ENCODE measurements around the gene WDR64. TPM values are rescaled to one million over a fixed set of nuclear protein-coding genes. Genes with fewer than 3 reads are reported as not detected.
"Not testable (repeated sequence)": the region's sequence is repeated elsewhere in the genome, so short reads cannot be mapped to it uniquely, and the experiment has no call there.

The WDR64 gene
- total RNA-seq, 1 experiment from 2014 or later: not detected

- DNase-seq: no peak
- Histone ChIP-seq H3K4me3 (ENCODE audit: insufficient read depth, low read depth, low read length) (no peak overlapping the region), H3K27me3 (ENCODE audit: control insufficient read depth, insufficient read depth, low read length) (no peaks in the 10 kb centered on the region), H3K36me3 (replicated peaks; ENCODE audit: control insufficient read depth, insufficient read depth, low read length) (no peaks in the 10 kb centered on the region)
Measured at GRCh38 chr1:241776911-241777310, 124.8 kb downstream of the WDR64 start.

GRCh38 chr1:241778117-241778516 is 126.0 kb downstream of the WDR64 start:
- no peak overlapping the region for H3K4me3 ChIP-seq (ENCODE audit: insufficient read depth, low read depth, low read length)
- H3K27me3 ChIP-seq (ENCODE audit: control insufficient read depth, insufficient read depth, low read length): no peaks in the 10 kb centered on the region
- H3K36me3 ChIP-seq (replicated peaks; ENCODE audit: control insufficient read depth, insufficient read depth, low read length): no peaks in the 10 kb centered on the region
- no peak for DNase-seq

- no peak for DNase-seq
- H3K27me3 ChIP-seq (ENCODE audit: control insufficient read depth, insufficient read depth, low read length): no peaks in the 10 kb centered on the region
- no peaks in the 10 kb centered on the region for H3K36me3 ChIP-seq (replicated peaks; ENCODE audit: control insufficient read depth, insufficient read depth, low read length)
- H3K4me3 ChIP-seq (ENCODE audit: insufficient read depth, low read depth, low read length): no peak overlapping the region
Measured at GRCh38 chr1:241779897-241780296, 127.8 kb downstream of the WDR64 start.

GRCh38 chr1:241782396-241782795 is 130.3 kb downstream of the WDR64 start:
- no peaks in the 10 kb centered on the region for H3K27me3 ChIP-seq (ENCODE audit: control insufficient read depth, insufficient read depth, low read length)
- no peaks in the 10 kb centered on the region for H3K36me3 ChIP-seq (replicated peaks; ENCODE audit: control insufficient read depth, insufficient read depth, low read length)
- H3K4me3 ChIP-seq (ENCODE audit: insufficient read depth, low read depth, low read length): no peak overlapping the region
- no peak for DNase-seq

- Histone ChIP-seq H3K27me3 (ENCODE audit: control insufficient read depth, insufficient read depth, low read length) (no peaks in the 10 kb centered on the region), H3K4me3 (ENCODE audit: insufficient read depth, low read depth, low read length) (no peak overlapping the region), H3K36me3 (replicated peaks; ENCODE audit: control insufficient read depth, insufficient read depth, low read length) (no peaks in the 10 kb centered on the region)
- no peak for DNase-seq
Measured at GRCh38 chr1:241787691-241788090, 135.6 kb downstream of the WDR64 start.

DNA sequence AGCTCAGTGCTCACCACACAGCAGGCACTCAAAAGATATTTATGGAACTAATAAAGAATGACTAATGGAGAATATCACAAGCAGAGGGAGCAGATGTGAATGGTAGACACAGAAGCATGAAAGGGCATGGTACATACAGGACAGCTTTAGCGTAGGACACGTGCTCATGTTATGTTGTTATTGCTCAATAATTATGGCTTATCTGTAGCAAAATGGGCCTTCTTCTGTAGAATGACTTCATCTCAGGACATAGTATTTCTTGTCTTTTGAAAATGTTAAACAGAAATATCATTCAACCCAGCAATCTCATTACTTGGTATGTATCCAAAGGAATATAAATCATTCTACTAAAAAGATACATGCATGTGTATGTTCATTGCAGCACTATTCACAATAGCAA is 137.0 kb downstream of the WDR64 start:
- H3K27me3 ChIP-seq (ENCODE audit: control insufficient read depth, insufficient read depth, low read length): no peaks in the 10 kb centered on the region
- DNase-seq: no peak
- no peaks in the 10 kb centered on the region for H3K36me3 ChIP-seq (replicated peaks; ENCODE audit: control insufficient read depth, insufficient read depth, low read length)
- H3K4me3 ChIP-seq (ENCODE audit: insufficient read depth, low read depth, low read length): no peak overlapping the region

GRCh38 chr1:241799416-241799815 is 147.3 kb downstream of the WDR64 start:
- Histone ChIP-seq H3K27me3 (ENCODE audit: control insufficient read depth, insufficient read depth, low read length) (no peaks in the 10 kb centered on the region), H3K36me3 (replicated peaks; ENCODE audit: control insufficient read depth, insufficient read depth, low read length) (no peaks in the 10 kb centered on the region), H3K4me3 (ENCODE audit: insufficient read depth, low read depth, low read length) (no peak overlapping the region)
- no peak for DNase-seq

DNA sequence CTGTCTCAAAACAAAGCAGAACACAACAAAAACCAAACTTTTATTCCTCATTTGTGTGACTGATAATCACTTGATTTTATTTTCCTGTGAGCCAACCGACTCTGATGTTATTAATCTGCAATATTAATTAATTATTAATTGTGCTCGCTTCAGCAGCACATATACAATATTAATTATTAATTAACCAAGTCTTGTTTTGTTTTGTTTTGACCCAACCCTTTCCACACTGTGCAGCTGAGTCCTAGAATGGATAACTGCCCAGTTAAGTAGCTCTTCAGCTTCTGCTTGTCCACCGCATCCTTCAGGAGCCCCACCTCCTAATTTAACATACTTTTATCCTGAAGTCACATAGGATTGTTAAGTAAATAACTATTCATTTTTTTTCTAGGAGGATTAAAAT is 148.6 kb downstream of the WDR64 start:
- Histone ChIP-seq H3K4me3 (ENCODE audit: insufficient read depth, low read depth, low read length) (no peak overlapping the region), H3K27me3 (ENCODE audit: control insufficient read depth, insufficient read depth, low read length) (no peaks in the 10 kb centered on the region), H3K36me3 (replicated peaks; ENCODE audit: control insufficient read depth, insufficient read depth, low read length) (no peaks in the 10 kb centered on the region)
- no peak for DNase-seq

- Histone ChIP-seq H3K27me3 (ENCODE audit: control insufficient read depth, insufficient read depth, low read length) (no peaks in the 10 kb centered on the region), H3K36me3 (replicated peaks; ENCODE audit: control insufficient read depth, insufficient read depth, low read length) (no peaks in the 10 kb centered on the region), H3K4me3 (ENCODE audit: insufficient read depth, low read depth, low read length) (no peak overlapping the region)
- no peak for DNase-seq
Measured at GRCh38 chr1:241802863-241803262, 150.8 kb downstream of the WDR64 start.

DNA sequence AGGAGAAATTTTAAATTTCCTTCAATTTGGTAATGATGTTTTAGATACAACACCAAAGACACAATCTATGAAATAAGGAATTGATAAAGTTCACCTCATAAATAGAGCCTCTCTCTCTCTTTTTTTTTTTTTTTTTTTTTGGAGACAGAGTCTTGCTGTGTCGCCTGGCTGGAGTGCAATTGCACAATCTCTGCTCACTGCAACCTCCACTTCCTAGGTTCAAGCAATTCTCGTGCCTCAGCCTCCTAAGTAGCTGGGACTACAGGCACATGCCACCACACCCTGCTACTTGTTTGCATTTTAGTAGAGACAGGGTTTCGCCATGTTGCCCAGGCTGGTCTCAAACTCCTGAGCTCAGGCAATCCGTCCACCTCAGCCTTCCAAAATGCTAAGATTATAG is 152.6 kb downstream of the WDR64 start:
- H3K27me3 ChIP-seq (ENCODE audit: control insufficient read depth, insufficient read depth, low read length); H3K4me3 ChIP-seq (ENCODE audit: insufficient read depth, low read depth, low read length); DNase-seq; H3K36me3 ChIP-seq (replicated peaks; ENCODE audit: control insufficient read depth, insufficient read depth, low read length): not testable (repeated sequence)

DNA sequence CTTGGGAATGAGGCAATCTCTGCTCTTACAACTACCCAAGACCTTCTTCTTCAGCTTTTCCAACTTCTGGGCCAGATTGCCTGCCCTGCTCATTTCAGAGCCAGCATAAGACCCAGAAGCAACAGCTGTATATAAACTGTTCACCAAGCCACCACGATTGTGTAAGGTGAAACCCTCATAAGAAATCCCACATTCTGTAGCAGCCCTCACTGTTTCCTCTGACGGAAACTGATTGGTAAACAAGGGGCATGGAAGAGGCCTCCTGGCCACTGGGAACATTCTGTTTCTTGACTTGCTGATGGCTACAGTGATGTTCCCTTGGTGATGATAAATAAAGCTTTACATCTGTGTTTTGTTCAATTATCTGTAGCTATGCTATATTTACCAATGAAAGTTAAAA is 156.2 kb downstream of the WDR64 start:
- H3K36me3 ChIP-seq (replicated peaks; ENCODE audit: control insufficient read depth, insufficient read depth, low read length): no peaks in the 10 kb centered on the region
- DNase-seq: no peak
- no peak overlapping the region for H3K4me3 ChIP-seq (ENCODE audit: insufficient read depth, low read depth, low read length)
- no peaks in the 10 kb centered on the region for H3K27me3 ChIP-seq (ENCODE audit: control insufficient read depth, insufficient read depth, low read length)

DNA sequence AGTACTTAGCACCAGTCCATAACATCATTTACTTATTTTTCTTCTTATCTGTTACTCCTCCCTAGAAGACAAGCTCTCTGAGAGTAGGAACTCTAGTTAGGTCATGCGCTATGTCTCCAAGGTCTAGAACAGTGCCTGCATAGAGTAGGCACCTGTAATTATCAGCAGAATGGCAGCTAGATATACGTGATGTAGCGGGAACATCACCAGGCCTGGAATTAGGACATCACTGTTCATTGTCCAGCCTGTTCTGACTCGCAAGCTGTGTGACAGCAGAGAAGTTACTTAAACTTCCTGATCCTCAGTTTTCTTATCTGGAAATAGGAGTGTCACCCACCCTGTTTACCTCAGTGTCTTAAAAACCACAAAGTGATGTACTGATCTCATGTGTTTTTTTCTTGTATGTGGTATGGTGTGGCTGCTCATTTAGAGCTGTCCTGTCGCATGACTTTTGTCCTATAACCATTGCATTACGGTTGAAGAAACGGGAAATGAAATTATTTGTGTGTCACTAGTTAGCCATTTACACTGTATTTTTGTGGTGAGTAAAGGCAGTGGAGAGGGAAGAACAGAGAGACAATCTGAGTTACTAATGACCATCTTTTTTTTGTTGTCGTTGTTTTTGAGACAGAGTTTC is 158.8 kb downstream of the WDR64 start:
- H3K4me3 ChIP-seq (ENCODE audit: insufficient read depth, low read depth, low read length): no peak overlapping the region
- H3K36me3 ChIP-seq (replicated peaks; ENCODE audit: control insufficient read depth, insufficient read depth, low read length): no peaks in the 10 kb centered on the region
- no peak for DNase-seq
- no peaks in the 10 kb centered on the region for H3K27me3 ChIP-seq (ENCODE audit: control insufficient read depth, insufficient read depth, low read length)

- Histone ChIP-seq H3K27me3 (ENCODE audit: control insufficient read depth, insufficient read depth, low read length) (no peaks in the 10 kb centered on the region), H3K4me3 (ENCODE audit: insufficient read depth, low read depth, low read length) (no peak overlapping the region), H3K36me3 (replicated peaks; ENCODE audit: control insufficient read depth, insufficient read depth, low read length) (no peaks in the 10 kb centered on the region)
- no peak for DNase-seq
Measured at GRCh38 chr1:241813768-241814320, 161.8 kb downstream of the WDR64 start.

GRCh38 chr1:241816008-241816407 is 163.9 kb downstream of the WDR64 start:
- Histone ChIP-seq H3K36me3 (replicated peaks; ENCODE audit: control insufficient read depth, insufficient read depth, low read length) (no peaks in the 10 kb centered on the region), H3K4me3 (ENCODE audit: insufficient read depth, low read depth, low read length) (no peak overlapping the region), H3K27me3 (ENCODE audit: control insufficient read depth, insufficient read depth, low read length) (no peaks in the 10 kb centered on the region)
- DNase-seq: no peak

- no peak for DNase-seq
- H3K4me3 ChIP-seq (ENCODE audit: insufficient read depth, low read depth, low read length): no peak overlapping the region
- no peaks in the 10 kb centered on the region for H3K27me3 ChIP-seq (ENCODE audit: control insufficient read depth, insufficient read depth, low read length)
- no peaks in the 10 kb centered on the region for H3K36me3 ChIP-seq (replicated peaks; ENCODE audit: control insufficient read depth, insufficient read depth, low read length)
Measured at GRCh38 chr1:241817331-241817792, 165.3 kb downstream of the WDR64 start.

Measured in H7 (cell line).